Mesothelial cell of epicardium (in vitro differentiated cells): Measurements from ENCODE around the gene SFXN1. TPM values are rescaled to one million over a fixed set of nuclear protein-coding genes. Genes with fewer than 3 reads are reported as not detected.

Source experiments
- DNase-seq, 2 experiments: peaks; one replicate each; pipeline ENCODE4 v3.0.0; 2021; ENCODE audit warnings: low spot score in 2 of 2; ENCODE audit not compliant: unreplicated experiment in 2 of 2
- H3K27ac Mint-ChIP-seq: 2 replicates; pipeline ENCODE4 v1.8.0; 2021; ENCODE audit warnings: mixed read lengths
- H3K27me3 Mint-ChIP-seq: 2 replicates; pipeline ENCODE4 v1.8.0; 2021; ENCODE audit warnings: low read depth, mixed read lengths
- H3K36me3 Mint-ChIP-seq: 2 replicates; pipeline ENCODE4 v1.8.0; 2021; ENCODE audit warnings: mixed read lengths
- H3K4me1 Mint-ChIP-seq: 2 replicates; pipeline ENCODE4 v1.8.0; 2021; ENCODE audit warnings: mixed read lengths
- H3K4me3 Mint-ChIP-seq: 2 replicates; pipeline ENCODE4 v1.8.0; 2021; ENCODE audit warnings: mild to moderate bottlenecking, moderate library complexity, mixed read lengths
- H3K9me3 Mint-ChIP-seq: 2 replicates; pipeline ENCODE4 v1.8.0; 2021; ENCODE audit warnings: mixed read lengths
- CTCF ChIP-seq: fragments of 200-600 bp; sonication (generic); IDR thresholded peaks from one replicate; pipeline ENCODE4 v1.5.0; 2021; ENCODE audit warnings: antibody characterized with exemption; ENCODE audit not compliant: unreplicated experiment
- total RNA-seq: library from RNA; stranded (reverse); gene quantifications from 3 replicates; pipeline ENCODE4 v1.2.1, GENCODE V29; 2021

Gene SFXN1
- total RNA-seq, 1 donor from 2014 or later: 94.3 TPM

GRCh38 chr5:175539936-175540335 is 61.6 kb downstream of the SFXN1 start:
- no peak for DNase-seq
- Mint-ChIP-seq H3K4me1 (no peaks in the 10 kb centered on the region), H3K27me3 (peaks cover 16% of the 10 kb centered on the region), H3K9me3 (no peaks in the 10 kb centered on the region), H3K27ac (no peak overlapping the region), H3K36me3 (no peaks in the 10 kb centered on the region), H3K4me3 (no peak overlapping the region)
- TF ChIP-seq CTCF: no peak

- no peak overlapping the region for H3K27ac Mint-ChIP-seq
- DNase-seq: no peak
Observed at GRCh38 chr5:175541264-175541663, 62.9 kb downstream of the SFXN1 start.

GRCh38 chr5:175542232-175542965 is 64.0 kb downstream of the SFXN1 start:
- H3K27me3 Mint-ChIP-seq: peaks cover 13% of the 10 kb centered on the region
- H3K4me3 Mint-ChIP-seq: no peak overlapping the region
- peaks cover under 1% of the 10 kb centered on the region for H3K4me1 Mint-ChIP-seq
- no peak for TF ChIP-seq CTCF
- H3K9me3 Mint-ChIP-seq: no peaks in the 10 kb centered on the region
- no peak for DNase-seq
- no peaks in the 10 kb centered on the region for H3K36me3 Mint-ChIP-seq
- no peak overlapping the region for H3K27ac Mint-ChIP-seq

More at GRCh38 chr5:175541264-175541663, 62.9 kb downstream of the SFXN1 start:
- no peak overlapping the region for H3K4me3 Mint-ChIP-seq
- H3K27me3 Mint-ChIP-seq: peaks cover 13% of the 10 kb centered on the region
- H3K4me1 Mint-ChIP-seq: no peaks in the 10 kb centered on the region
- H3K9me3 Mint-ChIP-seq: no peaks in the 10 kb centered on the region
- no peaks in the 10 kb centered on the region for H3K36me3 Mint-ChIP-seq
- TF ChIP-seq CTCF: no peak

GRCh38 chr5:175542966-175543235 is 64.5 kb downstream of the SFXN1 start:
- Mint-ChIP-seq H3K4me3 (no peak overlapping the region), H3K36me3 (no peaks in the 10 kb centered on the region), H3K27me3 (peaks cover 15% of the 10 kb centered on the region), H3K27ac (no peak overlapping the region), H3K4me1 (peaks cover 2% of the 10 kb centered on the region), H3K9me3 (no peaks in the 10 kb centered on the region)
- no peak for DNase-seq
- no peak for TF ChIP-seq CTCF

- Mint-ChIP-seq H3K27me3 (peaks cover 23% of the 10 kb centered on the region), H3K4me3 (no peak overlapping the region), H3K4me1 (peaks cover 2% of the 10 kb centered on the region), H3K36me3 (no peaks in the 10 kb centered on the region), H3K27ac (no peak overlapping the region), H3K9me3 (no peaks in the 10 kb centered on the region)
- no peak for DNase-seq
- TF ChIP-seq CTCF: no peak
Observed at GRCh38 chr5:175544108-175544511, 65.8 kb downstream of the SFXN1 start.

GRCh38 chr5:175544586-175544985 is 66.2 kb downstream of the SFXN1 start:
- H3K36me3 Mint-ChIP-seq: no peaks in the 10 kb centered on the region
- no peak for TF ChIP-seq CTCF
- H3K9me3 Mint-ChIP-seq: no peaks in the 10 kb centered on the region
- H3K27ac Mint-ChIP-seq: no peak overlapping the region
- DNase-seq: no peak
- no peak overlapping the region for H3K4me3 Mint-ChIP-seq
- H3K4me1 Mint-ChIP-seq: peaks cover 2% of the 10 kb centered on the region
- H3K27me3 Mint-ChIP-seq: peaks cover 25% of the 10 kb centered on the region
